HEK293T (cell line): Measurements from ENCODE around the gene PRKCZ.

Experiments used
- ARNT ChIP-seq: fragments of 450-650 bp; IDR thresholded peaks from 2 replicates; pipeline ENCODE4 v1.6.1; 2017; ENCODE audit warnings: mild to moderate bottlenecking
- BHLHE40 ChIP-seq: fragments of 450-650 bp; IDR thresholded peaks from 2 replicates; pipeline ENCODE4 v1.6.1; 2016; ENCODE audit warnings: mild to moderate bottlenecking, moderate library complexity, borderline replicate concordance
- FOXK2 ChIP-seq: fragments of 450-650 bp; IDR thresholded peaks from 2 replicates; pipeline ENCODE4 v1.6.1; 2016; ENCODE audit warnings: mild to moderate bottlenecking
- HDGF ChIP-seq: fragments of 450-650 bp; IDR thresholded peaks from 2 replicates; pipeline ENCODE4 v1.6.1; 2017; ENCODE audit warnings: antibody characterized with exemption, borderline replicate concordance
- L3MBTL2 ChIP-seq: fragments of 450-650 bp; conservative IDR thresholded peaks from 2 replicates; pipeline ENCODE4 v1.6.1; 2016; ENCODE audit warnings: mild to moderate bottlenecking
- LEF1 ChIP-seq: fragments of 450-650 bp; IDR thresholded peaks from 2 replicates; pipeline ENCODE4 v1.6.1; 2017; ENCODE audit warnings: mild to moderate bottlenecking, borderline replicate concordance
- NFRKB ChIP-seq: fragments of 450-650 bp; IDR thresholded peaks from 2 replicates; pipeline ENCODE4 v1.6.1; 2016; ENCODE audit warnings: mild to moderate bottlenecking, moderate library complexity
- PKNOX1 ChIP-seq: fragments of 450-650 bp; IDR thresholded peaks from 2 replicates; pipeline ENCODE4 v1.6.1; 2016
- SP1 ChIP-seq: fragments of 450-650 bp; IDR thresholded peaks from 2 replicates; pipeline ENCODE4 v1.6.1; 2017

DNA sequence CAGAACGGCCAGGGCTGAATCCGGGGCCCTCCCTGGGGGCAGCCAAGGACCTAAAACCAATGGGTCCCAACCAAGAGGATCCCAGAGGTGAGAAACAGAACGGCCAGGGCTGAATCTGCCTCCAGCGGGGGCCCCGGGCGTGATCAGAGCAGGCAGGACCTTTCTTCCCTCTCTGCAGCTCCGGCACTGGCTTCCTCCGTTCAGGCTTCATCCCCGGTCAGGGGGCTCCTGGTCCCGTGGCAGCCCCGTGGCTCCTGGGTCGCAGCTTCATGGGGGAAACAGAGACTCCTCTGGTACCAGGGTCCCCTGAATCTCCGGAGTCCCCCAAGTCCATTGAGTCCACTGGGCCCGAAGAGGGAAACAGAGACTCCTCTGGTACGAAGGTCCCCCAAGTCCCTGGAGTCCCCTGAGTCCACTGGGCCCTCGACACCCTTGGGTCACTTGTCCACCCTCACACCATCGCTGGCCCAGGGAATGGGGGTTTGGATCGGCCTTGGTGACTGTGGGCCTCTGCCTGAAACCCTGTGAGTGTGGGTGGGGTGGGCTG lies 60.1 kb downstream of the PRKCZ start:
- TF ChIP-seq LEF1 (no peak), L3MBTL2 (no peak), ARNT (no peak), BHLHE40 (no peak), FOXK2 (no peak), PKNOX1 (no peak), NFRKB (no peak), SP1 (no peak), HDGF (no peak)
